Left ventricle myocardium inferior (tissue), 1 donor: Measurements from ENCODE around the gene BRCA1. TPM values are rescaled to one million over a fixed set of nuclear protein-coding genes. Genes with fewer than 3 reads are reported as not detected.

ENCODE experiments used
- DNase-seq: peaks from one replicate; pipeline ENCODE4 v3.0.0-alpha.2; 2020
- H3K27ac ChIP-seq: fragments of 200-600 bp; replicated peaks from 2 replicates; pipeline ENCODE4 v1.8.0; 2021
- H3K27me3 ChIP-seq: fragments of 200-600 bp; 2 replicates; pipeline ENCODE4 v1.8.0; 2021; ENCODE audit warnings: low read depth
- H3K36me3 ChIP-seq: fragments of 200-600 bp; 2 replicates; pipeline ENCODE4 v1.8.0; 2021
- H3K4me1 ChIP-seq: fragments of 200-600 bp; 2 replicates; pipeline ENCODE4 v1.8.0; 2021
- H3K4me3 ChIP-seq: fragments of 200-600 bp; 2 replicates; pipeline ENCODE4 v1.8.0; 2021; ENCODE audit warnings: mild to moderate bottlenecking, moderate library complexity
- H3K9me3 ChIP-seq: fragments of 200-600 bp; replicated peaks from 2 replicates; pipeline ENCODE4 v1.8.0; 2021
- CTCF ChIP-seq: fragments of 200-600 bp; IDR thresholded peaks from 2 replicates; pipeline ENCODE4 v1.8.0; 2021; ENCODE audit warnings: antibody characterized with exemption, mild to moderate bottlenecking, borderline replicate concordance
- intact Hi-C: fragments of 100-400 bp; cut with micrococcal nuclease; formaldehyde crosslinking; loops from one replicate; pipeline ENCODE4 v1.11.0; 2022
- total RNA-seq: library from RNA; stranded (reverse); fragmentation: NEBNext Ultra II Directional; extraction: Animal tissue kit (Norgen Biotek cat#: 25700); gene quantifications from one replicate; pipeline ENCODE4 v1.2.1, GENCODE V29; 2021
- donor health status: DM: no; HTN: yes; CAD: no; lungs with severe emphysema.

The BRCA1 gene
- total RNA-seq, 1 donor from 2014 or later: 8.1 TPM

DNA sequence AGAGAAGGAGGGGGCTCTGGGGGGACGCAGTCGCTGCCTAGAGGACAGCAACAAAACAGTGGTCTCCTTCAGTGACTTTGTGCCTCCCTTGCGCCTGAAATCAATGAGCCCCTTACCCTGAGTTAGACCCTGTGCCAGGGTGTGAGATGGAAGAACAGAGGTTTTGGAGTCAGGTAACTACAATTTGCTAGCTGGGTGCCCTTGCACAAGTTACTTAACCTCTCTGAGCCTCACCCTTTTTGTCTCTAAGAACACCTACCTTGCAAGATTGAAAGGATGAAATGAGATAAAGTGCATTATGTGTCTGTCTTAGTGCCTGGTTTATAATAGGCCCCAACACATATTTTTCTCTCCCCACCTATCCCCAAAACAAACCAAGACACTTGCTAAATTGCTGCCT, 90.3 kb downstream of the BRCA1 start:
- Histone ChIP-seq H3K27me3 (no peaks in the 10 kb centered on the region), H3K4me1 (no peaks in the 10 kb centered on the region), H3K27ac (no peak overlapping the region), H3K9me3 (no peaks in the 10 kb centered on the region), H3K36me3 (no peaks in the 10 kb centered on the region), H3K4me3 (no peak overlapping the region)
- no peak for DNase-seq
- TF ChIP-seq CTCF: no peak
- intact Hi-C loops: no loop called here

- Histone ChIP-seq H3K4me1 (peaks cover 3% of the 10 kb centered on the region), H3K27me3 (no peaks in the 10 kb centered on the region), H3K4me3 (no peak overlapping the region), H3K27ac (no peak overlapping the region), H3K36me3 (no peaks in the 10 kb centered on the region), H3K9me3 (no peaks in the 10 kb centered on the region)
- DNase-seq: no peak
- TF ChIP-seq CTCF: no peak
- intact Hi-C loops: no loop called here
Observed at GRCh38 chr17:43033948-43034881, 90.9 kb downstream of the BRCA1 start.

DNA sequence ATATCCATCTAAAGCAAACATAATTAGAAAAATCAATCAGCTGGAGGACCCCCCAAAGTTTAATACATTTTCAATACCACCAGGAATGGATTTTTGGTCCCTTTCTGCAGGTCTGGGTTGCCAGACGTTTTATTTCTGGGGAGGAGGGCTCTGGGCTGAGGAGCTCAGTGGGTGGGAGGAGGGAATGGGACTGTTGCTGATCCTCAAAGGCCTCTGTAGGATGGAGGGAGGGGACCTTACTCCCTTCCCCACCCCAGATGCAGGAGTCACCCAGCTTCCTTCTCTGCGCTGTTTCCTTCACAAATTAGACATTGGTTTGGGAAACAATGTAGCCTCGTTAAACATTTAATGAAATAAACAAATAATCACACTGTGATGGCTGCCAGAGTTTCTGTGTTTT, 93.5 kb downstream of the BRCA1 start:
- intact Hi-C loops: no loop called here
- Histone ChIP-seq H3K27me3 (no peaks in the 10 kb centered on the region), H3K27ac (no peak overlapping the region), H3K4me3 (no peak overlapping the region), H3K9me3 (no peaks in the 10 kb centered on the region), H3K4me1 (peaks cover 3% of the 10 kb centered on the region), H3K36me3 (no peaks in the 10 kb centered on the region)
- TF ChIP-seq CTCF: no peak
- no peak for DNase-seq

- peak overlapping the region; percentile 67 for H3K27ac ChIP-seq
- intact Hi-C loops: no loop called here
- no peak overlapping the region for H3K4me3 ChIP-seq
- no peak for DNase-seq
- H3K36me3 ChIP-seq: no peaks in the 10 kb centered on the region
- TF ChIP-seq CTCF: no peak
- H3K27me3 ChIP-seq: no peaks in the 10 kb centered on the region
- no peaks in the 10 kb centered on the region for H3K9me3 ChIP-seq
- peaks cover 3% of the 10 kb centered on the region for H3K4me1 ChIP-seq
Observed at GRCh38 chr17:43030137-43030767, 94.9 kb downstream of the BRCA1 start.

DNA sequence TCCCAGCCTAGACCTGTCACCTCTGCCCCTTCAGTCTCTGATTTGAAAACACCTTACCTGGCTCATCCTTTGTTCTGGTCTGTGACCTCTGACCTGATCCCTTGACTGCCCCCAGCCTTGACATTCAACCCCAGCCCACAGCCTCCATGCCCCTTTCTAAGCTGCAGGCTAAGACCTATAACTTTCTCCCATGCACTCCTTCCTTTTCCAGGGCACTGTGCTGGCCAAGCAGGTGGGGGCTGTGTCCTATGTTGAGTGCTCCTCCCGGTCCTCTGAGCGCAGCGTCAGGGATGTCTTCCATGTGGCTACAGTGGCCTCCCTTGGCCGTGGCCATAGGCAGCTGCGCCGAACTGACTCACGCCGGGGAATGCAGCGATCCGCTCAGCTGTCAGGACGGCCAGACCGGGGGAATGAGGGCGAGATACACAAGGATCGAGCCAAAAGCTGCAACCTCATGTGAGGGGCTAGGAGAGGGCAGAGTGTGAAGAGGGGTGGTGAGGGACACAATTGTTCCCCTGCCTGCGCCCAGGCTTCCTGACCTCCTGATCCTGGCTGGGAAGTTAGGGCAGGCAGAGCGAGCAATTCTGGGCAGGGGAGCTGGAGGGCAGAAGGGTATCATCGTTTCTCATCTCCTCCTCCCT, 96.8 kb downstream of the BRCA1 start:
- no peaks in the 10 kb centered on the region for H3K27me3 ChIP-seq
- no peak for TF ChIP-seq CTCF
- H3K36me3 ChIP-seq: no peaks in the 10 kb centered on the region
- no peak for DNase-seq
- no peaks in the 10 kb centered on the region for H3K9me3 ChIP-seq
- no peak overlapping the region for H3K4me3 ChIP-seq
- intact Hi-C loops: no loop called here
- H3K27ac ChIP-seq: no peak overlapping the region
- H3K4me1 ChIP-seq: peaks cover 13% of the 10 kb centered on the region
